A673 (cell line): ENCODE measurements around the gene CSF2RB.

Experiments
- EZH2 ChIP-seq: fragments of 200-600 bp; sonication (generic); IDR thresholded peaks from 2 replicates; pipeline ENCODE4 v1.6.1; 2017; ENCODE audit warnings: borderline replicate concordance, low read depth, mild to moderate bottlenecking, mixed read lengths, antibody characterized with exemption, low read length; ENCODE audit not compliant: poor library complexity, severe bottlenecking
- TF ChIP-seq, protein P1 (sequence below): fragments of 300-800, 200-600 bp; sonication (generic); conservative IDR thresholded peaks from 2 replicates; pipeline ENCODE4 v1.5.1; 2017; ENCODE audit warnings: low read depth, mild to moderate bottlenecking, antibody characterized with exemption, low read length, moderate library complexity, mixed read lengths

DNA sequence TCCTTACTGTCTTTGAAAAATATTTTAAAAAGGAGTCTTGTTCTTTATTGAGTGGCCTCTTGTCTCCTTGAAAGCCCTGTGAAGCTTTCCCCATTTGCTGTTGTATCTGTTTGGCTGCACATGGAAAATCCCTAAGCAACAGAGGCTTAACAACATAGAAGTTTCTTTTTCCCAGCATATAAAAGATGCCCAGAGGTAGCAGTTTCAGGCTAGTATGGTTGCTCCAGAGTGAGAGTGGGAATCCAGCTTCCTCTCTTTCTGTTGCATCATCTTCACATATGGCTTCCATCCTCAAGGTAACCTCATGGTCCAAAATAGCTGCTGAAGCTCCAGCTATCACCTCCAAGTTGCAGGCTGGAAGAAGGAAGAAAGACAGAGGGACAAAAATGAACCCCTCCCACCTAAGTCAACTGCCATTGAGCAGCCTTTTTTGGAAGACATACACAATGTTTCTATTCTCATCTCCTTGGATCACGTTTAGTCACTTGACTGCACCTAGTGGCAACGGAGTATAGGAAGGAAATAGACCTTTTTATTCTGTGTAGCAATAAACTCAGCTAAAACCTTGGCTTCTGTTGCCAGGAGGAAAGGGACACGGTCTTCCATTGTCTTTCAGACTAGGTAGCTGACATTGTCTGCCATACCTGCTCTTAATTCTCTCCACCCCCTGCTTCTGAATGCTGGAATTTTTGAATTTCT lies 5.3 kb downstream of the CSF2RB start:
- TF ChIP-seq, protein P1, sequence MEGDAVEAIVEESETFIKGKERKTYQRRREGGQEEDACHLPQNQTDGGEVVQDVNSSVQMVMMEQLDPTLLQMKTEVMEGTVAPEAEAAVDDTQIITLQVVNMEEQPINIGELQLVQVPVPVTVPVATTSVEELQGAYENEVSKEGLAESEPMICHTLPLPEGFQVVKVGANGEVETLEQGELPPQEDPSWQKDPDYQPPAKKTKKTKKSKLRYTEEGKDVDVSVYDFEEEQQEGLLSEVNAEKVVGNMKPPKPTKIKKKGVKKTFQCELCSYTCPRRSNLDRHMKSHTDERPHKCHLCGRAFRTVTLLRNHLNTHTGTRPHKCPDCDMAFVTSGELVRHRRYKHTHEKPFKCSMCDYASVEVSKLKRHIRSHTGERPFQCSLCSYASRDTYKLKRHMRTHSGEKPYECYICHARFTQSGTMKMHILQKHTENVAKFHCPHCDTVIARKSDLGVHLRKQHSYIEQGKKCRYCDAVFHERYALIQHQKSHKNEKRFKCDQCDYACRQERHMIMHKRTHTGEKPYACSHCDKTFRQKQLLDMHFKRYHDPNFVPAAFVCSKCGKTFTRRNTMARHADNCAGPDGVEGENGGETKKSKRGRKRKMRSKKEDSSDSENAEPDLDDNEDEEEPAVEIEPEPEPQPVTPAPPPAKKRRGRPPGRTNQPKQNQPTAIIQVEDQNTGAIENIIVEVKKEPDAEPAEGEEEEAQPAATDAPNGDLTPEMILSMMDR = no peak
- TF ChIP-seq EZH2 = no peak
